PC-9 (cell line): Measurements from ENCODE around the gene KDM6A. TPM values are rescaled to one million over a fixed set of nuclear protein-coding genes. Genes with fewer than 3 reads are reported as not detected.

Experiments
- BruUV-seq: library from RNA; stranded (reverse); fragments of 400-500 nt; replicated peaks from 2 replicates; lab custom pipeline; 2021; lab: Mats Ljungman, UMichigan
- CTCF ChIA-PET: fragments of 300-600 bp; sonication (Branson Sonifier 250); formaldehyde crosslinking; loops from one replicate; lab custom pipeline; 2022; ENCODE audit warnings: antibody characterized with exemption; lab: Charles Lee
- POLR2A ChIA-PET: fragments of 300-600 bp; sonication (Branson Sonifier 250); formaldehyde crosslinking; loops from one replicate; lab custom pipeline; 2022; ENCODE audit warnings: antibody characterized with exemption; ENCODE audit not compliant: unreplicated experiment; lab: Charles Lee
- DNase-seq, 2 experiments: peaks; one replicate each; pipeline versions ENCODE4 v3.0.0 to v3.0.0-alpha.2; 2015 to 2022; ENCODE audit warnings: mixed read lengths in 1 of 2
- H2AFZ ChIP-seq: fragments of 200-600 bp; sonication (generic); 2 replicates; pipeline ENCODE4 v1.8.1; 2017; ENCODE audit warnings: antibody characterized with exemption
- H3F3A ChIP-seq: fragments of 200-600 bp; sonication (generic); 2 replicates; pipeline ENCODE4 v1.8.1; 2017; ENCODE audit warnings: antibody characterized with exemption, mild to moderate bottlenecking, low read depth; ENCODE audit not compliant: insufficient read depth
- H3K27ac ChIP-seq: fragments of 200-600 bp; sonication (generic); 2 replicates; pipeline ENCODE4 v1.6.1; 2016; ENCODE audit warnings: mixed run types
- H3K27me3 ChIP-seq: fragments of 200-600 bp; sonication (generic); 2 replicates; pipeline ENCODE4 v1.6.1; 2016; ENCODE audit warnings: low read depth, mixed run types; ENCODE audit not compliant: insufficient read depth
- H3K36me3 ChIP-seq: fragments of 200-600 bp; sonication (generic); 2 replicates; pipeline ENCODE4 v1.6.1; 2016; ENCODE audit warnings: low read depth, mixed run types
- H3K4me1 ChIP-seq: fragments of 200-600 bp; sonication (generic); replicated peaks from 2 replicates; pipeline ENCODE4 v1.6.1; 2016; ENCODE audit warnings: mixed run types; ENCODE audit not compliant: insufficient read depth
- H3K4me2 ChIP-seq: fragments of 200-600 bp; sonication (generic); 2 replicates; pipeline ENCODE4 v1.6.1; 2017; ENCODE audit warnings: mixed run types
- H3K4me3 ChIP-seq: fragments of 200-600 bp; sonication (generic); 2 replicates; pipeline ENCODE4 v1.6.1; 2016; ENCODE audit warnings: mixed run types
- H3K79me2 ChIP-seq: fragments of 200-600 bp; sonication (generic); 2 replicates; pipeline ENCODE4 v1.6.1; 2017; ENCODE audit warnings: low read depth, mixed run types
- H3K9me2 ChIP-seq: fragments of 200-600 bp; sonication (generic); 2 replicates; pipeline ENCODE4 v1.8.1; 2017; ENCODE audit warnings: mild to moderate bottlenecking; ENCODE audit not compliant: insufficient read depth
- H3K9me3 ChIP-seq: fragments of 200-600 bp; sonication (generic); 2 replicates; pipeline ENCODE4 v1.8.1; 2016; ENCODE audit warnings: low read depth; ENCODE audit not compliant: insufficient read depth
- H4K20me1 ChIP-seq: fragments of 200-600 bp; sonication (generic); 2 replicates; pipeline ENCODE4 v1.8.1; 2017; ENCODE audit not compliant: insufficient read depth
- EZH2 ChIP-seq: fragments of 200-600 bp; sonication (generic); IDR thresholded peaks from 2 replicates; pipeline ENCODE4 v1.8.0; 2017; ENCODE audit warnings: antibody characterized with exemption, low read depth
- intact Hi-C: fragments of 100-400 bp; cut with micrococcal nuclease; formaldehyde crosslinking; loops from one replicate; pipeline ENCODE4 v1.10.0; 2022; ENCODE audit not compliant: unreplicated experiment
- total RNA-seq: library from RNA; stranded (reverse); gene quantifications from 2 replicates; pipeline ENCODE4 v1.2.3, GENCODE V29; 2021
- TF ChIP-seq, protein P1 (sequence below): fragments of 200-600 bp; sonication (generic); conservative IDR thresholded peaks from 2 replicates; pipeline ENCODE4 v1.6.1; 2017; ENCODE audit warnings: mixed run types, antibody characterized with exemption, mild to moderate bottlenecking, moderate library complexity

The KDM6A gene
- total RNA-seq, 1 experiment from 2014 or later: 20.5 TPM

GRCh38 chrX:45126158-45126557, 253.2 kb downstream of the KDM6A start:
- CTCF ChIA-PET: no interaction called here
- Histone ChIP-seq H2AFZ (no peak overlapping the region), H3K9me3 (no peaks in the 10 kb centered on the region), H3F3A (no peaks in the 10 kb centered on the region), H3K36me3 (no peaks in the 10 kb centered on the region), H3K27ac (no peak overlapping the region), H3K4me2 (no peak overlapping the region), H3K27me3 (no peaks in the 10 kb centered on the region), H4K20me1 (no peaks in the 10 kb centered on the region), H3K9me2 (no peaks in the 10 kb centered on the region), H3K4me3 (no peak overlapping the region), H3K4me1 (no peaks in the 10 kb centered on the region), H3K79me2 (no peaks in the 10 kb centered on the region)
- POLR2A ChIA-PET: interaction anchor here (0.7 kb wide), 1 partner anchor 222 kb away, joined by 11 read pairs; no protein-coding TSS in a partner anchor
- no TSS peak for BruUV-seq
- intact Hi-C loops: no loop called here
- no peak for TF ChIP-seq EZH2
- TF ChIP-seq, protein P1, sequence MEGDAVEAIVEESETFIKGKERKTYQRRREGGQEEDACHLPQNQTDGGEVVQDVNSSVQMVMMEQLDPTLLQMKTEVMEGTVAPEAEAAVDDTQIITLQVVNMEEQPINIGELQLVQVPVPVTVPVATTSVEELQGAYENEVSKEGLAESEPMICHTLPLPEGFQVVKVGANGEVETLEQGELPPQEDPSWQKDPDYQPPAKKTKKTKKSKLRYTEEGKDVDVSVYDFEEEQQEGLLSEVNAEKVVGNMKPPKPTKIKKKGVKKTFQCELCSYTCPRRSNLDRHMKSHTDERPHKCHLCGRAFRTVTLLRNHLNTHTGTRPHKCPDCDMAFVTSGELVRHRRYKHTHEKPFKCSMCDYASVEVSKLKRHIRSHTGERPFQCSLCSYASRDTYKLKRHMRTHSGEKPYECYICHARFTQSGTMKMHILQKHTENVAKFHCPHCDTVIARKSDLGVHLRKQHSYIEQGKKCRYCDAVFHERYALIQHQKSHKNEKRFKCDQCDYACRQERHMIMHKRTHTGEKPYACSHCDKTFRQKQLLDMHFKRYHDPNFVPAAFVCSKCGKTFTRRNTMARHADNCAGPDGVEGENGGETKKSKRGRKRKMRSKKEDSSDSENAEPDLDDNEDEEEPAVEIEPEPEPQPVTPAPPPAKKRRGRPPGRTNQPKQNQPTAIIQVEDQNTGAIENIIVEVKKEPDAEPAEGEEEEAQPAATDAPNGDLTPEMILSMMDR: no peak
- DNase-seq: no peak

DNA sequence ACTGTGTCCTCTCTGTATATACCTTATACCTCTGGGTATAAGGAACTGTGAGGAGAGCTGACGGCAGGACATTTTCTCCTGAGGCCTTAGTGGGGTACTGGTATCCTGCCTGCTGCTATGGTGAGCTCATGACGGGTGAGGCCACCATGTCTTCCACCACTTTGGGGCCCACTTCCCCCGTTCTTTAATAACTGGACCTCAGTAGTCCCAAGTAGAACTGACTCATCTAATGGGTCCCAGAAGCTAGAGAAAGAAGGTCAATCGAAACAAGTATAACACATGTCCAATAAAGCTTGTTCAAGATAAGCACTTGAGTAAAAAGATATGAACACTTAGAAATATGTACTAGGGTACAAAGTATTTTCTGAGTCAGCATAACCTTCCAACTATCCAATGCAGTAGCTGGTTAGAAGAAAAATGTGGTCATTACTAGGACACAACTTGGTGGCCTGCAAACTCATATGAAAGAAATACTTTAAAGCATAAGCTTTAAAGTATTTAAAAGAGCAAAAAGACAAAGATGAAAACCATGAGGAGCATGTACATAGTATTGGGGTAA, 256.0 kb downstream of the KDM6A start:
- intact Hi-C loops: no loop called here
- no peak overlapping the region for H3K4me3 ChIP-seq
- no peak overlapping the region for H2AFZ ChIP-seq
- H3K27me3 ChIP-seq: no peaks in the 10 kb centered on the region
- CTCF ChIA-PET: no interaction called here
- H3K4me1 ChIP-seq: no peaks in the 10 kb centered on the region
- H3K36me3 ChIP-seq: no peaks in the 10 kb centered on the region
- H3K9me2 ChIP-seq: no peaks in the 10 kb centered on the region
- H3K27ac ChIP-seq: no peak overlapping the region
- no peaks in the 10 kb centered on the region for H3K79me2 ChIP-seq
- no peaks in the 10 kb centered on the region for H3F3A ChIP-seq
- no peak overlapping the region for H3K4me2 ChIP-seq
- no peaks in the 10 kb centered on the region for H3K9me3 ChIP-seq
- no peak for TF ChIP-seq EZH2
- TF ChIP-seq, protein P1: no peak
- BruUV-seq: no TSS peak
- POLR2A ChIA-PET: no interaction called here
- no peak for DNase-seq
- no peaks in the 10 kb centered on the region for H4K20me1 ChIP-seq

- no peaks in the 10 kb centered on the region for H4K20me1 ChIP-seq
- no peaks in the 10 kb centered on the region for H3K27me3 ChIP-seq
- H3K4me3 ChIP-seq: no peak overlapping the region
- ChIA-PET POLR2A (no interaction called here), CTCF (no interaction called here)
- no peak overlapping the region for H2AFZ ChIP-seq
- no peaks in the 10 kb centered on the region for H3K9me3 ChIP-seq
- intact Hi-C loops: no loop called here
- no peaks in the 10 kb centered on the region for H3F3A ChIP-seq
- BruUV-seq: no TSS peak
- H3K27ac ChIP-seq: no peak overlapping the region
- DNase-seq: no peak
- no peak overlapping the region for H3K4me2 ChIP-seq
- no peaks in the 10 kb centered on the region for H3K4me1 ChIP-seq
- no peak for TF ChIP-seq EZH2
- TF ChIP-seq, protein P1: no peak
- no peaks in the 10 kb centered on the region for H3K79me2 ChIP-seq
- H3K9me2 ChIP-seq: no peaks in the 10 kb centered on the region
- no peaks in the 10 kb centered on the region for H3K36me3 ChIP-seq
Observed at GRCh38 chrX:45133465-45133864, 260.5 kb downstream of the KDM6A start.
